Stimulated activated CD4-positive, alpha-beta T cell treated with anti-CD3 and anti-CD28 coated beads, Interleukin-4, amount 100 ng/mL, for 1 hour (primary cell): ENCODE data around the gene PRRG2.

Experiments
- DNase-seq: peaks from one replicate; pipeline ENCODE4 v3.0.0-alpha.2; 2020

Gene PRRG2

DNA sequence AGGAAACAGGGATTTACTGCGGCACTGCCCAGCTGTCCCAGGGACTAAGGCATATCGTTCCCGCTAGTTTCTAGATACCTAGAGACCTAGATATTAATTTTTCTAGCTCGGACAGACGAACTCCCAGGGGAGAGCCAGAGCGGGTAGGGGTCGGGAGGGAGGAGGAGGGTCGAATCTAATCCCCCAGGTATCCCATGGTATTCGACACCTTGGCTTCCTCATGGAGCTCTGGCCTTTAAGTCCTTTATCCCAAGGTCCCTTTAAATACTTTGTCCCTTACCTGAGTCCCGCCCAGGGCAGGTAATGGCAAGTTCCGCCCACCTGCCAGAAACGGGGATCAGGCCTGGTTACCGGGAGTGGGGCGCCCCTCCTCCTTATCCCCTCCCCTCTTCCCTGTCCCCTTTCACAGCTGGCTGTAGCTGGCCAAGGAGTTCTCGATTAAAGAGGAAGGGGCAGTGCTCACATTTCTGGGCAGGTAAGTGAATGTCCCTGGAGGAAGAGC lies at the start of gene PRRG2:
TSS of gene PRRG2 (plus strand) at position 310 of the 502 bp plus-strand sequence. CDS start 1,904 bp downstream, outside the sequence.
- no peak for DNase-seq

DNA sequence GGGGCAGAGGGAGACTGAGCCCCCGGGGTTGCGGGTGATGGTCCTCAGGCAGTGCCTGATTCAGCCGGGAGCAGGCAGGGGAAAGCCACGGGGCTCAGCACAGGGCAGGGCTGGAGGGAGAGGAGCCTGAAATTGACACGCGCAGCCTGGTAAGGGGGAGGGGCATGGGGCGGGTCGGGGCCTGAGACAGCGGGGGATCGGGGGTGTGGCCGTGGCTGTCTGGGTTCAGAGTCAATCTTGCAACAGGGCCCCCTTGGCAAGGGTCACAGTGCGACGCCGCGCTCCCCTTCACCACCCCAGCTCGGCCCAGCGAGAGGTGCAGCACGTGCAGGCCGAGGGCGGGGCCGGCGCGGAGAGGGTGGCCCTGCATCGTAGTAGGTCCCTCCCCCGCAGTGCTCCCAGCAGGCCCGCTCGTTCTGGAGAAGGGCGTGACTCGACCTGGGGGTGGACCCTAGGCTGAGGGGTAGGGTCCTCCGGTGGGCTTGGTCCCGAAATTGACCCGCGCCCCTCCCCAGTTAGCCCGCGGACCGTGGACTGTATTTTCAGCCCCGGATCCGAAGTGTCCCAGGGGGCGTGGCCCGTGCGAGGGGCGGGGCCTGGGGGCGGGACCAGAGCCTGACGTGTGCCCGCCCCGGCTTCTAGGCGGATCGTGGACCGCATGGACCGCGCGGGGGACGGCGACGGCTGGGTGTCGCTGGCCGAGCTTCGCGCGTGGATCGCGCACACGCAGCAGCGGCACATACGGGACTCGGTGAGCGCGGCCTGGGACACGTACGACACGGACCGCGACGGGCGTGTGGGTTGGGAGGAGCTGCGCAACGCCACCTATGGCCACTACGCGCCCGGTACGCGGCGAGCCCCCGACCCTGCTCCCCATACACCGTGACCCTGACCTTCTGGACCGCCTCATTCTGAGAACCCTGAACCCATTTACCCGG lies 47.3 kb upstream of the PRRG2 start:
- DNase-seq = peak; percentile 87

DNA sequence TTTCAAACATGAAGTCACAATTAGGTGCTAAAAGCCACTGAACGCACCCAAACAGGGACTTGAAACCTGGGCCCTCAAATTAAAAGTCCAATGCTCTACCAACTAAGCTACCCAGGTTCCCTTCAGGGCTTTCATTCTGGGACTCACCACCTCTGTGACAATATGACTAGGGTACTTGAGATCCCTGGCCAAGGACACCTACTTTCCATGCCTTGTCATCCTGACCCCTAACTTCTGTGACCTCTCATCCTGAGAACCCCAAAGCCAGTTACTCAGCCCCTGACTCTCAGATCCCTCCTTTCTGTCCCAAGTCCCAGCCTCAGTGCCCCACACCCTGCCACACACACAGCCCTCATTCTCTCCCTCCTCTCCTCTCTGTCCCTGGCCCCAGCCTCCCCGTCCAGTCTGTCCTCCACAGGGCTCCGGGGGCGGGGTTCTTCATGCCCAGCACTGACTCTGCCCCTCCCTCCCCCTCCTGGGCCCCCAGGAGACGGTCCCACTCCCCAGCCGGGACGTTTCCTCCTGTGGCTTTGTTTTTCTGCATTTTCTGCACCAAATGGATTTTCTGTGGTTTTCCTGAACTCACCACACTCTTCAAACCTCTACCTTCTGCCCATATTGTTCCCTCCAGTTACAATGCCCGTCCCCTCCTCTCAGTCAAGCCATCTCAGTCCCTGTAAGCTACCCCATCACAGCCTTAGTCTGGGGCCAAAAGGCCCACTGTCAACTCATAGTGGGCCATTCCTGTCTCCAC lies 46.3 kb upstream of the PRRG2 start:
- DNase-seq = no peak

- no peak for DNase-seq
These were observed 44.1 kb upstream of the PRRG2 start for GRCh38 chr19:49536921-49537462.

GRCh38 chr19:49538643-49539042 lies 42.5 kb upstream of the PRRG2 start:
- no peak for DNase-seq

GRCh38 chr19:49539192-49539952 lies 41.7 kb upstream of the PRRG2 start:
- no peak for DNase-seq

GRCh38 chr19:49541914-49542313 lies 39.2 kb upstream of the PRRG2 start:
- DNase-seq = no peak

DNA sequence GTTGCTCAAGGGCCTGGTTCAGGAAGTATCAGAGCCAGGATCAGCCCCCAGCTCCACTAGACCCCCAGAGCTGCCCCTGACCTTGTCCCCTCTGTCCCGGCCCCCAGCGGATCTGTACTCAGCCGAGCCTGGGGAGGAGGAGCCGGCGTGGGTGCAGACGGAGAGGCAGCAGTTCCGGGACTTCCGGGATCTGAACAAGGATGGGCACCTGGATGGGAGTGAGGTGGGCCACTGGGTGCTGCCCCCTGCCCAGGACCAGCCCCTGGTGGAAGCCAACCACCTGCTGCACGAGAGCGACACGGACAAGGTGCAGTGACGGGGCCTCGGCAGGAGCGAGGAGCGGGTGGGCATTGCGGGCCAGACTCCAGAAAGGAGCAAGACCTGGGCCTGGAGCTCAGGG lies 38.7 kb upstream of the PRRG2 start:
- no peak for DNase-seq

- DNase-seq = no peak
These were observed 38.1 kb upstream of the PRRG2 start for GRCh38 chr19:49543032-49543431.

DNA sequence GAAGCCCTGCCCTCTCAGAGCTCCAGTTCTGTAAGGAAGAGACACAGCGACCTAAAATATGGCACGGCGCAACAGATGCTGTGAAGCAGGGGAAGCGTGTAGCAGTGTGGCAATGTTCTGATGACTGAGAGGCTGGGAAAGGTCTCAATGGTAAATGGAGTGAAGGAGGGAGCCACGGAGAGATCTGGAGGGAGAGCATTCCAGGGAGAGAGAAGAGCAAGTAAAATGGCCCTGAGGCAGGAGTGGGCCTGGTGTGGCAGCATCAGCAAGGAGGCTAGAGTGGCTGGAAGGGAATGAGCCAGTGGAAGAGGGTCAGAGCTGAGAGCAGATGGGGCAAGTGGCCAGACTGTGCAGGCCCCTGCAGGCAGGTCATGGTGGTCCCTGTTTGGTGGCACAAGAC lies 37.0 kb upstream of the PRRG2 start:
- no peak for DNase-seq

GRCh38 chr19:49546825-49547565 lies 34.1 kb upstream of the PRRG2 start:
- peak; percentile 33 for DNase-seq

- DNase-seq = no peak
These were observed 32.1 kb upstream of the PRRG2 start for GRCh38 chr19:49549045-49549444.

GRCh38 chr19:49551531-49551930 lies 29.6 kb upstream of the PRRG2 start:
- no peak for DNase-seq

GRCh38 chr19:49552749-49553148 lies 28.4 kb upstream of the PRRG2 start:
- no peak for DNase-seq

DNA sequence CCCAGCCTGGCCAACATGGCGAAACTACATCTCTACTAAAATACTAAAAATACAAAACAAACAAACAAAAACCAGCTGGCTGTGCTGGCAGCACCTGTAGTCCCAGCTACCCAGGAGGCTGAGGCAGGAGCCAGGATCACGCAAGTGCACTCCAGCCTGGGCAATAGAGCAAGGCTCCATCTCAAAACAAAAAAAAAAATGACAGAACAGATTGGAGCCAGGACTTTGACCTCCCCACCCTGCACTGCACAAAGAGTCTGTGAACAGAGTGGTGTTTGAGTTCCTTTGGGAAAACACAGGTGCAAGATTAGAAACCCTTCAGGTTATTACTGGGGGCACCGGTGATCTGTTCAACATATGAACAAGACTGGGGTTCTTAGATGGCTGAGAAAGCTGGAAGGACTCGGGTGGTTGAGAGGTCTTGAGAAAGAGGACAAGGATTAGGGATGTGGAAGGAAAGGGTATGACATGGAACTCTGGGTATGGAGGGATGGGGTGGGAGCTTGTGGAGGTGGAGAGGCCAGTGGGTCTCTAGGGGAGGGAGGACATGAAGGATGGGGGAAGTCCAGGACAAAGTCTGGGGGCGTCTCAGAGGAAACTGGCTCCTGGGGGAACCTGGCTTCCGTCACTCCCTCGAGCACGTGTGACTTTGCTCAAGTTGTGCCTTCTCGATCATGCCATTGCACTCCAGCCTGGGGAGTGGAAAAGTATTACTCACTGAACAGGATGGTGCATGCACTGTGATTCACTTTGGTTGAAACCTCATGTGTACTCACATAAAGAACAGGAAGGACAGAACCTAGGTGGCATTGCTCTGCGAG lies 27.5 kb upstream of the PRRG2 start:
- peak; percentile 58 for DNase-seq

- peak; percentile 29 for DNase-seq
These were observed 26.4 kb upstream of the PRRG2 start for GRCh38 chr19:49554701-49555181.

- peak; percentile 81 for DNase-seq
These were observed 25.3 kb upstream of the PRRG2 start for GRCh38 chr19:49555600-49556411.

DNA sequence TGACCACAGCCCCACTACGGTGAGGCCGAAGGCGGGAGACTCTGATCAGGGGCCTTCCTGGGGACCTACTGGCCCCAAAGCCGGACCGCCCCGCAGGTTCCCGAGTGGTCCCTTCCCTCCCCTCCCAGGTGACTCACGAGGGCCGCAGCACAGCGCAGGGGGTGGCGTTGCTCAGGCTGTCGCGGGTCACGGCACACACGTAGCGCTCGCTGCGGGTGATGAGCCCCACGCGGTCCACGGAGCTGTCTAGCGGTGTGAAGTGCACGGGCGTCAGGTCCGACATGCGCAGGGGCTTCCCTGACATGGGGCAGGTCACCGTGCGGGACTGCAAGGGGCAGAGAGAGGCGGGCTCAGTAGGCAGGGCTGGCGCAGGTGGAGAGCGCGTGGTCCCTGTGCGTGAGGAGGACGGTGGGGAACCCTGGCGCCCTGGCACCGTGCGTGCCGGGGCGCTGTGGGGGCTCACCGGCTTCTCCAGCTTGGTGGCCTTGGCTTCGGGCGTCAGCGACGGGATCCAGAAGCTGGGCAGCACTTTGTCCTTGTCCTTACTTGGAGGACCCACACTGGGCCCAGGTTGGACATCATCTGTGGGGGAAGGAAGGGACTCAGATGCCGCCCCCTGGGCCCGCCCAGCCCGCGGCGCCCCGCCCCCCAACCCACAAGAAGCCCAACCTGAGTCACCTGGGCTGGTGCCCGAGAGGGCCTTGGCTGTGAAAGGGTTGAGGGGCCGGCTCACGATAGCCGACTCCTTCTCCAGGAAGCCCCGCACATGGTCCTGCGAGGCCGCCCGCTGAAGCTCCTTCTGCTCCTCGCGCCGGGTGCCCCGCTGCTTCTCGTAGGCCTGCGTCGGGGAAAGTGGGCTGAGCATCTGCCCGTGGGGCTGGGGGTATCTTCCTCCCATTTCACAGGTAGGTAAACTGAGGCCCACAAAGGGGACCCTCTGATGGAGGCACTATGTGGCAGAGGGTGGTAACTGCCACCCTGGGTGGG lies 24.4 kb upstream of the PRRG2 start:
- peak; percentile 42 for DNase-seq
